H1 (cell line): ENCODE measurements around the gene CADPS. TPM values are rescaled to one million over a fixed set of nuclear protein-coding genes. Genes with fewer than 3 reads are reported as not detected.

Experiments
- CTCF ChIA-PET: fragments of 300-600 bp; sonication (Branson Sonifier 250); formaldehyde crosslinking; loops from one replicate; lab custom pipeline; 2021; ENCODE audit not compliant: partially characterized antibody; lab: Charles Lee
- POLR2A ChIA-PET: fragments of 300-600 bp; sonication (Branson Sonifier 250); formaldehyde crosslinking; loops from one replicate; lab custom pipeline; 2021; ENCODE audit warnings: inconsistent platforms; ENCODE audit not compliant: partially characterized antibody; lab: Charles Lee
- DNase-seq, 2 experiments: peaks; one replicate each; pipeline versions ENCODE4 v3.0.0 to v3.0.0-alpha.2; 2010 to 2022; ENCODE audit warnings: low spot score in 2 of 2, low read depth in 1 of 2, mixed read lengths in 1 of 2
- FAIRE-seq: peaks from 2 replicates; lab custom pipeline; 2011; peaks lifted over from hg19 to GRCh38; lab: Jason Lieb, UNC
- H2AFZ ChIP-seq: 2 replicates; pipeline ENCODE4 v1.8.1; 2012; ENCODE audit warnings: low read length, inconsistent platforms
- H2AK5ac ChIP-seq: 2 replicates; pipeline ENCODE4 v1.6.1; 2013; ENCODE audit warnings: low read depth, low read length
- H2BK120ac ChIP-seq: replicated peaks from 2 replicates; pipeline ENCODE3; 2013; ENCODE audit warnings: low read depth, low read length, inconsistent platforms
- H2BK12ac ChIP-seq: 2 replicates; pipeline ENCODE4 v1.6.1; 2013; ENCODE audit warnings: low read depth, low read length
- H2BK15ac ChIP-seq: 2 replicates; pipeline ENCODE4 v1.6.1; 2013; ENCODE audit warnings: low read length
- H2BK20ac ChIP-seq: 2 replicates; pipeline ENCODE4 v1.6.1; 2013; ENCODE audit warnings: low read length
- H2BK5ac ChIP-seq: 2 replicates; pipeline ENCODE4 v1.6.1; 2013; ENCODE audit warnings: low read depth, low read length
- H3K14ac ChIP-seq: 2 replicates; pipeline ENCODE4 v1.6.1; 2013; ENCODE audit warnings: inconsistent platforms; ENCODE audit not compliant: insufficient read length
- H3K18ac ChIP-seq: 2 replicates; pipeline ENCODE4 v1.6.1; 2013; ENCODE audit warnings: low read length; ENCODE audit errors: extremely low read depth
- H3K23ac ChIP-seq: 2 replicates; pipeline ENCODE4 v1.6.1; 2013; ENCODE audit warnings: inconsistent platforms; ENCODE audit not compliant: insufficient read length
- H3K23me2 ChIP-seq: 2 replicates; pipeline ENCODE4 v1.6.1; 2013; ENCODE audit warnings: low read depth, low read length
- H3K27ac ChIP-seq: 2 replicates; pipeline ENCODE4 v1.6.1; 2011; ENCODE audit warnings: low read depth, low read length, inconsistent platforms
- H3K27me3 ChIP-seq, 4 experiments: replicated peaks in 1 of 4; 1 replicate in 1 of 4; 2 replicates in 3 of 4; pipeline versions ENCODE4 v1.6.1 to v1.8.1; 2011 to 2013; ENCODE audit warnings: low read length in 3 of 4, mild to moderate bottlenecking in 3 of 4, inconsistent platforms in 2 of 4, mixed read lengths in 2 of 4, moderate library complexity in 1 of 4; ENCODE audit not compliant: control insufficient read depth in 3 of 4, insufficient read depth in 3 of 4; ENCODE audit errors: extremely low read depth in 1 of 4
- H3K36me3 ChIP-seq, 4 experiments: 2 replicates each; pipeline versions ENCODE4 v1.6.1 to v1.8.1; 2011 to 2013; ENCODE audit warnings: mild to moderate bottlenecking in 4 of 4, low read length in 3 of 4, moderate library complexity in 2 of 4, control low read depth in 1 of 4, inconsistent platforms in 1 of 4; ENCODE audit not compliant: insufficient read depth in 4 of 4, control insufficient read depth in 2 of 4
- H3K4ac ChIP-seq: replicated peaks from 2 replicates; pipeline ENCODE3; 2013; ENCODE audit warnings: low read length, low read depth, mixed read lengths, inconsistent platforms; ENCODE audit not compliant: insufficient read length
- H3K4me1 ChIP-seq, 4 experiments: replicated peaks in 1 of 4; 1 replicate in 1 of 4; 2 replicates in 3 of 4; pipeline versions ENCODE4 v1.6.1 to v1.8.1; 2011 to 2013; ENCODE audit warnings: low read length in 3 of 4, inconsistent platforms in 2 of 4, mixed read lengths in 1 of 4; ENCODE audit not compliant: insufficient read depth in 4 of 4, control insufficient read depth in 3 of 4
- H3K4me2 ChIP-seq, 2 experiments: 2 replicates each; pipeline versions ENCODE4 v1.6.1 to v1.8.1; 2011 to 2013; ENCODE audit warnings: low read depth in 2 of 2, low read length in 2 of 2, control low read depth in 1 of 2, inconsistent platforms in 1 of 2, mild to moderate bottlenecking in 1 of 2; ENCODE audit not compliant: insufficient read depth in 1 of 2
- H3K4me3 ChIP-seq, 4 experiments: fragments of 200-600, 300-600 bp in 1 of 4; sonication (generic), shearing (Covaris generic), sonication (Bioruptor Twin) in 1 of 4; 2 replicates each; pipeline versions ENCODE4 v1.5.1 to v1.8.1; 2011 to 2016; ENCODE audit warnings: low read length in 4 of 4, low read depth in 3 of 4, control low read depth in 2 of 4, inconsistent platforms in 2 of 4, mild to moderate bottlenecking in 2 of 4, mixed read lengths in 1 of 4, moderate library complexity in 1 of 4; ENCODE audit not compliant: insufficient read depth in 2 of 4; ENCODE audit errors: extremely low read depth in 1 of 4
- H3K56ac ChIP-seq: replicated peaks from 2 replicates; pipeline ENCODE3; 2013; ENCODE audit warnings: low read depth, mild to moderate bottlenecking, mixed read lengths, low read length, inconsistent platforms; ENCODE audit not compliant: insufficient read length
- H3K79me1 ChIP-seq: 2 replicates; pipeline ENCODE4 v1.6.1; 2013; ENCODE audit warnings: low read depth, low read length, control low read depth
- H3K79me2 ChIP-seq, 2 experiments: 2 replicates each; pipeline versions ENCODE4 v1.6.1 to v1.8.1; 2012 to 2013; ENCODE audit warnings: low read length in 2 of 2, mild to moderate bottlenecking in 2 of 2, inconsistent platforms in 1 of 2; ENCODE audit not compliant: insufficient read depth in 2 of 2, control insufficient read depth in 1 of 2
- H3K9ac ChIP-seq, 4 experiments: replicated peaks in 1 of 4; 1 replicate in 1 of 4; 2 replicates in 3 of 4; pipeline versions ENCODE4 v1.6.1 to v1.8.1; 2011 to 2013; ENCODE audit warnings: low read depth in 3 of 4, low read length in 3 of 4, control low read depth in 2 of 4, mild to moderate bottlenecking in 2 of 4, moderate library complexity in 2 of 4, inconsistent platforms in 1 of 4; ENCODE audit errors: extremely low read depth in 1 of 4
- H3K9me3 ChIP-seq, 2 experiments: 2 replicates each; pipeline versions ENCODE4 v1.6.1 to v1.8.1; 2012 to 2013; ENCODE audit warnings: mild to moderate bottlenecking in 2 of 2, moderate library complexity in 2 of 2, control low read depth in 1 of 2, inconsistent platforms in 1 of 2, low read depth in 1 of 2, low read length in 1 of 2, mixed read lengths in 1 of 2; ENCODE audit not compliant: insufficient read depth in 2 of 2
- H4K20me1 ChIP-seq, 2 experiments: replicated peaks in 1 of 2; 2 replicates each; pipeline versions ENCODE3 to v1.8.1; 2011 to 2013; ENCODE audit warnings: inconsistent platforms in 2 of 2, low read length in 2 of 2, mild to moderate bottlenecking in 1 of 2; ENCODE audit not compliant: insufficient read depth in 2 of 2, control insufficient read depth in 1 of 2
- H4K5ac ChIP-seq: 2 replicates; pipeline ENCODE4 v1.6.1; 2013; ENCODE audit warnings: low read length, low read depth, mixed read lengths, inconsistent platforms; ENCODE audit not compliant: insufficient read length
- H4K8ac ChIP-seq: 2 replicates; pipeline ENCODE4 v1.8.0; 2013; ENCODE audit warnings: mild to moderate bottlenecking, moderate library complexity, low read length, inconsistent platforms; ENCODE audit not compliant: insufficient read depth; ENCODE audit errors: extremely low read depth
- H4K91ac ChIP-seq: replicated peaks from 2 replicates; pipeline ENCODE3; 2013; ENCODE audit warnings: low read length, mixed read lengths, inconsistent platforms; ENCODE audit not compliant: insufficient read length
- RFX5 ChIP-seq: IDR thresholded peaks from 2 replicates; pipeline ENCODE4 v1.6.1; 2011; ENCODE audit warnings: low read depth, low read length, improper control_type of control experiment, borderline replicate concordance
- SAP30 ChIP-seq: fragments of 300-600 bp; sonication (generic); IDR thresholded peaks from 2 replicates; pipeline ENCODE4 v1.7.1; 2012; ENCODE audit warnings: low read length, moderate library complexity, mild to moderate bottlenecking, inconsistent platforms; ENCODE audit not compliant: insufficient read depth, insufficient replicate concordance
- WGBS, 2 experiments: shearing (Covaris generic) in 1 of 2; methylation state at CpG; one replicate each; pipeline versions ENCODE4 v1.1.6 to v1.1.7; 2013 to 2015; ENCODE audit warnings: low lambda C conversion rate in 2 of 2, mixed read lengths in 2 of 2, inconsistent platforms in 1 of 2, low coverage in 1 of 2, missing lambda C conversion rate in 1 of 2; ENCODE audit not compliant: insufficient replicate concordance in 2 of 2, insufficient coverage in 1 of 2, insufficient read length in 1 of 2; ENCODE audit errors: extremely low coverage in 1 of 2, missing lambda C conversion rate in 1 of 2; 5-methylcytosine and 5-hydroxymethylcytosine counted together
- polyA plus RNA-seq, 7 experiments: library from polyadenylated mRNA; depleted of rRNA in 3 of 7; stranded (reverse) in 5 of 7; unstranded in 2 of 7; fragments of >200 nt in 5 of 7; fragments of 200-250 nt in 2 of 7; gene quantifications; 1 replicate in 5 of 7; 2 replicates in 1 of 7; 4 replicates in 1 of 7; pipeline versions ENCODE4 v1.2.1 to v1.2.3, GENCODE V29; 2011 to 2013; ENCODE audit warnings: missing spikeins in 2 of 7, mixed read lengths in 2 of 7
- total RNA-seq: library from RNA; stranded (reverse); fragmentation: NEBNext Ultra II Directional; extraction: Animal tissue kit (Norgen Biotek cat#: 25700); gene quantifications from 2 replicates; pipeline ENCODE4 v1.2.1, GENCODE V29; 2021

Gene CADPS
- total and polyA plus RNA-seq, 2 of the 8 experiments (the other 6 are each of a cell fraction or from before 2014, with no cell fraction given), result 7.1 to 10.2 TPM

GRCh38 chr3:62677926-62678325 is 197.3 kb downstream of the CADPS start:
- Histone ChIP-seq H2BK120ac (peak overlapping the region; percentile 1), H3K79me1 (no peaks in the 10 kb centered on the region), H3K56ac (no peak overlapping the region)
- POLR2A ChIA-PET, result no interaction called here
- DNase-seq, result no peak
- TF ChIP-seq SAP30 (no peak), RFX5 (no peak)
- TF ChIP-seq, all 59 proteins: peak for 0
- H2BK5ac ChIP-seq, result peak overlapping the region; percentile 10; the same call in 1 of the 2 replicates
- no peak overlapping the region for H3K23ac ChIP-seq
- no peak overlapping the region for H2BK15ac ChIP-seq
- no peak overlapping the region for H2AK5ac ChIP-seq
- no peaks in the 10 kb centered on the region for H4K20me1 ChIP-seq
- H3K27ac ChIP-seq, result no peak overlapping the region
- no peak overlapping the region for H3K4ac ChIP-seq
- H3K9ac ChIP-seq, result no peak overlapping the region
- H4K8ac ChIP-seq, result no peak overlapping the region
- no peaks in the 10 kb centered on the region for H3K23me2 ChIP-seq
- H3K4me3 ChIP-seq, result no peak overlapping the region
- no peaks in the 10 kb centered on the region for H3K79me2 ChIP-seq
- no peak overlapping the region for H2AFZ ChIP-seq
- peak overlapping the region; percentile 88 for H4K91ac ChIP-seq
- no peak overlapping the region; the same call in 1 of the 2 replicates for H2BK12ac ChIP-seq
- H3K9me3 ChIP-seq, result no peaks in the 10 kb centered on the region
- CTCF ChIA-PET, result interaction anchor here (1.2 to 4.9 kb wide), 2 partner anchors 10 to 14 kb away, joined by 4 to 37 read pairs; no protein-coding TSS in a partner anchor
- H3K18ac ChIP-seq, result no peak overlapping the region
- H3K4me2 ChIP-seq, result peak overlapping the region in 1 of 2 experiments; percentile 22; a peak in 2 of 4 replicates
- no peak overlapping the region for H3K14ac ChIP-seq
- H4K5ac ChIP-seq, result no peak overlapping the region
- peaks cover 10 to 20% (median 13%) of the 10 kb centered on the region in 4 experiments; a peak in 6 of 7 replicates for H3K4me1 ChIP-seq
- H2BK20ac ChIP-seq, result peak overlapping the region; percentile 51; the same call in 1 of the 2 replicates
- peaks cover 0 to 1% (median 0%) of the 10 kb centered on the region in 4 experiments; a peak in 1 of 7 replicates for H3K27me3 ChIP-seq
- WGBS, 2 experiments, result 85% methylated on average over 1 of the region's 1 CpG; no CpG with 5 or more reads in 1 of the 2 experiments
- H3K36me3 ChIP-seq, result no peaks in the 10 kb centered on the region
- peak; percentile 28 for FAIRE-seq
